Gastroesophageal sphincter (tissue), 3 donors: Measurements from ENCODE around the gene RERG.

Source experiments
- CTCF ChIP-seq, 4 experiments: fragments of 200-600 bp in 2 of 4; fragments of 450-650 bp in 2 of 4; sonication (generic) in 1 of 4; IDR thresholded peaks; one replicate each; pipeline ENCODE4 v1.5.1; 2017 to 2019; ENCODE audit warnings: antibody characterized with exemption in 4 of 4, mild to moderate bottlenecking in 2 of 4, moderate library complexity in 2 of 4
- EP300 ChIP-seq: sonication (generic); formaldehyde crosslinking; IDR thresholded peaks from one replicate; pipeline ENCODE4 v1.6.1; 2017; ENCODE audit warnings: antibody characterized with exemption, mild to moderate bottlenecking
- POLR2A ChIP-seq, 2 donors: fragments of 450-650 bp; IDR thresholded peaks; one replicate each; pipeline ENCODE4 v1.6.1; 2017; ENCODE audit warnings: antibody characterized with exemption in 2 of 2, mild to moderate bottlenecking in 2 of 2, moderate library complexity in 1 of 2
- POLR2AphosphoS5 ChIP-seq: sonication (generic); formaldehyde crosslinking; IDR thresholded peaks from one replicate; pipeline ENCODE4 v1.6.1; 2017; ENCODE audit warnings: antibody characterized with exemption

GRCh38 chr12:15171012-15171655, 50.1 kb downstream of the RERG start:
- no peak for TF ChIP-seq CTCF (IDR thresholded peaks at IDR 0.05)
- TF ChIP-seq POLR2AphosphoS5: no peak
- TF ChIP-seq POLR2A (IDR thresholded peaks at IDR 0.05): no peak
- TF ChIP-seq EP300: no peak
